Right lobe of liver (tissue), 4 donors: ENCODE data around the gene CAPN14.

Experiments used
- POLR2A ChIP-seq: fragments of 450-650 bp; IDR thresholded peaks from one replicate; pipeline ENCODE4 v1.6.1; 2017; ENCODE audit warnings: antibody characterized with exemption, mild to moderate bottlenecking
- TF ChIP-seq, protein P1 (sequence below), 4 donors: fragments of 200-600 bp in 3 of 4; fragments of 450-650 bp in 1 of 4; IDR thresholded peaks; one replicate each; pipeline versions ENCODE4 v1.5.1 to v1.8.0; 2016 to 2022; ENCODE audit warnings: antibody characterized with exemption in 4 of 4, mild to moderate bottlenecking in 2 of 4
- donor health status: DM: no; HTN: no; CAD: no.
- donor health status: DM: no; HTN: no; CAD: no.
- donor health status: DM: no; HTN: yes; CAD: no.

- TF ChIP-seq, protein P1, sequence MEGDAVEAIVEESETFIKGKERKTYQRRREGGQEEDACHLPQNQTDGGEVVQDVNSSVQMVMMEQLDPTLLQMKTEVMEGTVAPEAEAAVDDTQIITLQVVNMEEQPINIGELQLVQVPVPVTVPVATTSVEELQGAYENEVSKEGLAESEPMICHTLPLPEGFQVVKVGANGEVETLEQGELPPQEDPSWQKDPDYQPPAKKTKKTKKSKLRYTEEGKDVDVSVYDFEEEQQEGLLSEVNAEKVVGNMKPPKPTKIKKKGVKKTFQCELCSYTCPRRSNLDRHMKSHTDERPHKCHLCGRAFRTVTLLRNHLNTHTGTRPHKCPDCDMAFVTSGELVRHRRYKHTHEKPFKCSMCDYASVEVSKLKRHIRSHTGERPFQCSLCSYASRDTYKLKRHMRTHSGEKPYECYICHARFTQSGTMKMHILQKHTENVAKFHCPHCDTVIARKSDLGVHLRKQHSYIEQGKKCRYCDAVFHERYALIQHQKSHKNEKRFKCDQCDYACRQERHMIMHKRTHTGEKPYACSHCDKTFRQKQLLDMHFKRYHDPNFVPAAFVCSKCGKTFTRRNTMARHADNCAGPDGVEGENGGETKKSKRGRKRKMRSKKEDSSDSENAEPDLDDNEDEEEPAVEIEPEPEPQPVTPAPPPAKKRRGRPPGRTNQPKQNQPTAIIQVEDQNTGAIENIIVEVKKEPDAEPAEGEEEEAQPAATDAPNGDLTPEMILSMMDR (IDR thresholded peaks at IDR 0.05) = no peak
- TF ChIP-seq POLR2A = no peak
These were observed 80.6 kb downstream of the CAPN14 start for GRCh38 chr2:31136732-31137131.
